DOHH2 (cell line): ENCODE results near the gene ARL8A.

Experiments used
- EZH2phosphoT487 ChIP-seq: fragments of 200-600 bp; sonication (generic); IDR thresholded peaks from 2 replicates; pipeline ENCODE4 v1.6.1; 2017; ENCODE audit warnings: borderline replicate concordance, mild to moderate bottlenecking, antibody characterized with exemption, low read length, moderate library complexity, mixed read lengths
- TF ChIP-seq, protein P1 (sequence below): fragments of 200-600 bp; sonication (generic); IDR thresholded peaks from one replicate; pipeline ENCODE4 v1.5.1; 2014; ENCODE audit warnings: antibody characterized with exemption, mild to moderate bottlenecking, low read depth, low read length; ENCODE audit not compliant: poor library complexity, severe bottlenecking

DNA sequence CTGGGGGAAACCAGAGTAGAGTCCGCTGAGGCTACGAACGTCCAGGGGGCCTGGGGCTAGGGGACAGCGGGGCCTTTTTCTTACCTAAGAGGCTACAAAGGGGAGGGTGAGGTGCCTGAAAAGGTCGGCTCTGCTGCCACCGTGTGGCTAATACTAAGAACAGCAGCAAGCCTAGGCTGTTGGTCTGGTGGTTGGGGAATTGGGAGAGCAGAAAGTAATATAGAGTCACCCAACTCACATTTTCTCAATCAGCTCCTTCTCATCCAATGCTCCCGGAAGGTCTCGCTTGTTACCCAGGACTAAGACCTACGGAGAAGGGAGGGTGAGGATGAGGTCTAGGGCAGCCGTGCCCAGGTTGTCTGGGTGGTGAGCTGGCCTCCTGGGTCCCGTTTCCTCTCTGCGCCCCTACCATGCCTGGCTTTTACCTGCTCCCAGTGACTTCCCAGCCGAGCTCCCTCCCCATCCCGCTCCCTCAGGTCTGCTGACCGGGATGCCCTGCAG is 9.3 kb downstream of the ARL8A start:
- TF ChIP-seq, protein P1, sequence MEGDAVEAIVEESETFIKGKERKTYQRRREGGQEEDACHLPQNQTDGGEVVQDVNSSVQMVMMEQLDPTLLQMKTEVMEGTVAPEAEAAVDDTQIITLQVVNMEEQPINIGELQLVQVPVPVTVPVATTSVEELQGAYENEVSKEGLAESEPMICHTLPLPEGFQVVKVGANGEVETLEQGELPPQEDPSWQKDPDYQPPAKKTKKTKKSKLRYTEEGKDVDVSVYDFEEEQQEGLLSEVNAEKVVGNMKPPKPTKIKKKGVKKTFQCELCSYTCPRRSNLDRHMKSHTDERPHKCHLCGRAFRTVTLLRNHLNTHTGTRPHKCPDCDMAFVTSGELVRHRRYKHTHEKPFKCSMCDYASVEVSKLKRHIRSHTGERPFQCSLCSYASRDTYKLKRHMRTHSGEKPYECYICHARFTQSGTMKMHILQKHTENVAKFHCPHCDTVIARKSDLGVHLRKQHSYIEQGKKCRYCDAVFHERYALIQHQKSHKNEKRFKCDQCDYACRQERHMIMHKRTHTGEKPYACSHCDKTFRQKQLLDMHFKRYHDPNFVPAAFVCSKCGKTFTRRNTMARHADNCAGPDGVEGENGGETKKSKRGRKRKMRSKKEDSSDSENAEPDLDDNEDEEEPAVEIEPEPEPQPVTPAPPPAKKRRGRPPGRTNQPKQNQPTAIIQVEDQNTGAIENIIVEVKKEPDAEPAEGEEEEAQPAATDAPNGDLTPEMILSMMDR: peak; percentile 82
- TF ChIP-seq EZH2phosphoT487: no peak
